ENCODE results near the gene C11orf68.
A peak's percentile ranks its signal among the peaks of the same experiment; 100 is the strongest.

Gene C11orf68

DNA sequence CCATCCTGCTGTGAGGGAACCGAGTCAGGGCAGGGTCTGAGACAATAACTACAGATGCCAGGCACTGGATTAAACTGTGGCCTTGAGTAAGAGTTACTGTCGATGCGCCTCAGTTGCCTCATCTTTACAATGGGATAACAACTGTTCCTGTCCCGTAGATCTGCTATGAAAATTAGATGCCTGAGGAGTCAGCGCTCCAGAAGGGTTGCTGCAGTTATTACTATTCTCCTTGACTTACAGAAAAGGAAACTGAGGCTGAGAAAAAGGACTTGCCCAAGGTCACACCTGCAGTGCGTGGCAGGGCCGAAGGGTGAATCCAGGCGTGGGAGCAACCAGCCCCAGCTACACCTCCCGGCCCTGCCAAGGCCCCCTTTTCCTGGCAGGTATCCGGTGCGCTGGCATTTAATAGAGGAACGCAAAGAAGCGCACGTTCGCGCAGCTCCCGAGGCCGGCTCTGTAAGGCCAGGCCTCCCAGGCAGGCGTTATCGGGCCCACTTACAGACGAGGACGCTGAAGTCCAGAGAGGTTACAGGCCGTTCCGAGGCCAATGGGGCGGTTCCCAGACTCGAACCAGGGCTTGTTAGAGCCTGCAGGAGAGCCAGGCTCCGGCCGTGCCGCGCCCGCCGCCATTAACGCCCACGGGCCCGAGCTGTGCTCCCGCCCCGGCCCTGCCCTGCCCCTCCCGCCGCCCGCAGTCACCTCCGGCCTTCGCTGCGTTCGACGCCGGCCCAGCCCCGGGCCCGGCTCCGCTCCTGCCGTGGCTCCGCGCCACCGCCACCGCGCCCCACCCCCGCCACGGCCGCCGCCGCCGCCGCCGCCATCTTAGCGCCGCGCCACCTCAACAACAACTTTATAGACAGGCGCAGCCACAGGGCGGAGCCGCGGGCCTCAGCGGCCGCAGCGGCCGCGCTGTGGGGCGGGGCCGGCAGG, at the start of gene C11orf68:
Gene C11orf68, minus strand, starts transcription at position 852 of the 930 bp plus-strand sequence. Its CDS starts 31 bp downstream, at position 821.
- DNase-seq = no peak
- H3K27ac Mint-ChIP-seq = peak within 1 kb of the TSS; percentile 92
- peaks cover 40% of the 10 kb centered on the region for H3K36me3 Mint-ChIP-seq
- H3K4me3 Mint-ChIP-seq = peak within 1 kb of the TSS; percentile 93
- no peaks in the 10 kb centered on the region for H3K9me3 Mint-ChIP-seq
- peaks cover 54% of the 10 kb centered on the region for H3K4me1 Mint-ChIP-seq
- CTCF ChIA-PET = interaction anchor here (0.9 to 1.4 kb wide), 5 partner anchors 10 to 34 kb away, joined by 3 to 5 read pairs (median 4); partner anchors contain the start of gene FIBP
- no peaks in the 10 kb centered on the region for H3K27me3 Mint-ChIP-seq

DNA sequence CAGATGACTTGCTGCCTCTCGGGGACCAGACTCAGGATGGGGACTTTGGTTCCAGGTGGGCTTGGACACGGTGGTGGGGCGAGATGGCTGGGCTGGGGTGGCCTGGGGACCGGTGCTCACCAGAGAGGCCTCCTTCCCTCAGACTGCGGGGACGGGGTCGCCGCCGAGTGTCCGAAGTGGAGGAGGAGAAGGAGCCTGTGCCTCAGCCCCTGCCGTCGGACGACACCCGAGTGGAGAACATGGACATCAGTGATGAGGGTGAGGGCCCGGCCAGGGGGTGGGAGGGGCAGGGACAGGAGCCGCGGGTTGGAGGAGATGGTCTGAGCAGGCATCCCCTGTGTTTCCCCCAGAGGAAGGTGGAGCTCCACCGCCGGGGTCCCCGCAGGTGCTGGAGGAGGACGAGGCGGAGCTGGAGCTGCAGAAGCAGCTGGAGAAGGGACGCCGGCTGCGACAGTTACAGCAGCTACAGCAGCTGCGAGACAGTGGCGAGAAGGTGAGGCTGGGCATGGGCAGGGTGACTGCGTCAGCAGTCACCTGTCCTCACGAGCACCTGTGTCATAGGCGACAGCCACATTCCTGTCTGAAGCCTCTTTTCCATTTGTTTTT, 48.6 kb upstream of the C11orf68 start:
- DNase-seq = no peak
- no peak overlapping the region for H3K4me3 Mint-ChIP-seq
- H3K27ac Mint-ChIP-seq = no peak overlapping the region
- H3K27me3 Mint-ChIP-seq = no peaks in the 10 kb centered on the region
- H3K9me3 Mint-ChIP-seq = no peaks in the 10 kb centered on the region
- CTCF ChIA-PET = no interaction called here
- peaks cover 64% of the 10 kb centered on the region for H3K36me3 Mint-ChIP-seq
- peaks cover 23% of the 10 kb centered on the region for H3K4me1 Mint-ChIP-seq

DNA sequence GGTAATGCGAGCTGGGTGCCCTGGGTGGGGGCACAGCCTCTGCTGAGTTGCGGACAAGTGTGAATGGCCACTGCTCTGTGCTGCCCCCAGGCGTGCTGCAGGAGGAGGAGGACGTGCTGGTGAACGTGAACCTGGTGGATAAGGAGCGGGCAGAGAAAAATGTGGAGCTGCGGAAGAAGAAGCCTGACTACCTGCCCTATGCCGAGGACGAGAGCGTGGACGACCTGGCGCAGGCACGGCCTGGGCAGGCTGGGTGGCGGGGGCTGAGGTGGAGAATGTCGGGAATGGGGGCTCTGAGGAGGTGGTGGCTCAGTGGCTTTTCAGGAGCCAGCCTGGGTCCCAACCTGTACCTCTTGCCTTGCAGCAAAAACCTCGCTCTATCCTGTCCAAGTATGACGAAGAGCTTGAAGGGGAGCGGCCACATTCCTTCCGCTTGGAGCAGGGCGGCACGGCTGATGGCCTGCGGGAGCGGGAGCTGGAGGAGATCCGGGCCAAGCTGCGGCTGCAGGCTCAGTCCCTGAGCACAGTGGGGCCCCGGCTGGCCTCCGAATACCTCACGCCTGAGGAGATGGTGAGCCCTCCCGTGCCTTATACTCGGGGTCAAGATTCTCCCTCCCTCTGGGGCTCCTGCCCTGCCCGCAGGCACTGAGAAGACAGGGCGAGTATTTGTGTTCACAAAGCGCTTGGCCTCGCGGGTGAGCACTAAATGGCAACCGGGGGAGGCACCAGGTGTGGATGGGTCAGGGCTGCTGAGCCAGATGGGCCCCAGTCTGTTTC, 47.3 kb upstream of the C11orf68 start:
- Mint-ChIP-seq H3K27ac (peak overlapping the region; percentile 6), H3K4me1 (peaks cover 31% of the 10 kb centered on the region), H3K4me3 (no peak overlapping the region), H3K9me3 (no peaks in the 10 kb centered on the region), H3K27me3 (no peaks in the 10 kb centered on the region), H3K36me3 (peaks cover 63% of the 10 kb centered on the region)
- DNase-seq = no peak
- CTCF ChIA-PET = interaction anchor here (2.1 kb wide), 1 partner anchor 77 kb away, joined by 7 read pairs; the partner anchor contains the start of gene FIBP

DNA sequence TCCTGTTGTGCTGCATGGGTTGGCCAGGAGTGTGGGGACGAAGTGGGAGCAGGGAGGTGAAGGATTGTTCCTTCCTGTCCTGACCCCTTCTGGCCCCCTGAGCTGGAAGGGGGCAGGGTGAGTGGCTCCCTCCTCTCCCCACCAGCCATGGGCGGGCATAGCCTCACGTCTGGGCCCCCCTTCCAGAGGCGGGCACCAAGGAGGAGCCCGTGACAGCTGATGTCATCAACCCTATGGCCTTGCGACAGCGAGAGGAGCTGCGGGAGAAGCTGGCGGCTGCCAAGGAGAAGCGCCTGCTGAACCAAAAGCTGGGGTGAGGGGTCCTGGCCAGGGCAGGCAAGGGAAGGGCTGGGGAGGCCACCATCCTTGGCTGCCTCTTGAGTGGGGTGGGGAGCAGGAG, 46.0 kb upstream of the C11orf68 start:
- H3K4me3 Mint-ChIP-seq = no peak overlapping the region
- H3K27me3 Mint-ChIP-seq = no peaks in the 10 kb centered on the region
- H3K4me1 Mint-ChIP-seq = peaks cover 37% of the 10 kb centered on the region
- CTCF ChIA-PET = interaction anchor here (2.1 kb wide), 1 partner anchor 76 kb away, joined by 7 read pairs; the partner anchor contains the start of gene FIBP
- no peak overlapping the region for H3K27ac Mint-ChIP-seq
- H3K9me3 Mint-ChIP-seq = no peaks in the 10 kb centered on the region
- peaks cover 57% of the 10 kb centered on the region for H3K36me3 Mint-ChIP-seq
- DNase-seq = no peak

DNA sequence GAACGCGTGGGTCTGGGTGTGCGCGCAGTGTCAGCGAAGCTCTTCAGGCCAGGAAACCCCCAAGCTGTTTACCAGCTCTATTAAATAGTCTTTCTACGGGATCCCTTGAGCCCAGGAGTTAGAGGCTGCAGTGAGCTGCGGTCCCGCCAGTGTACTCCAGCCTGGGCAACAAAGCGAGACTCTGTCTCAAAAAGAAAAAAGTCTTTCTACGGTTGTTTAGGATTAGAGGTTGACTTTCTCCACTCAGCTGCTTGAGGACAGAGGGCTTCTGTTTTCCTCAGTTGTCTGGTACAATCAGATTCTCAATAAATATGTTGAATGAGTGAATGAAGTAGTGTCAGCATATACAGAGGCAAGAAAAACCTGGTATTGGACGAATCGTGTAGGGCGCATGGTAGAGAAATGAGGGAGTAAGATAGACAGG, 43.3 kb upstream of the C11orf68 start:
- H3K27ac Mint-ChIP-seq = peak overlapping the region; percentile 98

DNA sequence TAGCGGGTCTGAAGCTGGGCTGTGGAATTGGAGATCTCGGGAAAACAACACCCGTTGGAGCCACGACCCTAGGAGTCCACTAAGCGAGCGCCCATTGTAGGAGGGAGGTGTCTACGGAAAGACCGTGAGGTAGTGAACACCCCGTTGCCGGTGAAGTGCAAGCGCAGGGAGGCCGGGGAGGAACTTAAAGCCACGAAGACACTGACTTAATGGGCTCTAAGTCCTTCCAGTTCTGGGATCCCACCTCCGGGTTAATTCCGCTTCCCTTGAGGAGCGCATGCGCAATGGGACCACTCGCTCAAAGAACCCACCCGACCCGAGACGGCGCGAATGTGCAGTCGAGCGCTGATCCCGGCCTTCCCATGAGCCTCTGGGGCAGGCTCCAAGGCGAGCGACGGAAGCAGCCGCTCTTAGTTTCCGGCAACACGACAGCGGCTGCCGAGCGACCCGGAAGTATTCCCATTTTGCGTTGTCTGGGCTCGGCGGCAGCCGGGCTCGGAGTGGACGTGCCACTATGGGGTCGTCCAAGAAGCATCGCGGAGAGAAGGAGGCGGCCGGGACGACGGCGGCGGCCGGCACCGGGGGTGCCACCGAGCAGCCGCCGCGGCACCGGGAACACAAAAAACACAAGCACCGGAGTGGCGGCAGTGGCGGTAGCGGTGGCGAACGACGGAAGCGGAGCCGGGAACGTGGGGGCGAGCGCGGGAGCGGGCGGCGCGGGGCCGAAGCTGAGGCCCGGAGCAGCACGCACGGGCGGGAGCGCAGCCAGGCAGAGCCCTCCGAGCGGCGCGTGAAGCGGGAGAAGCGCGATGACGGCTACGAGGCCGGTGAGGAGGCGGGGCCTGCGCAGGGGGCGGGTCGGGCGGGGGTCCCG, 42.6 kb upstream of the C11orf68 start, which contains the start of gene SART1:
Gene SART1, plus strand, starts transcription at position 468 of the 874 bp plus-strand sequence. Its CDS starts 47 bp downstream, at position 515.
- peak within 1 kb of the TSS; percentile 98 for H3K4me3 Mint-ChIP-seq
- H3K27me3 Mint-ChIP-seq = no peaks in the 10 kb centered on the region
- H3K9me3 Mint-ChIP-seq = no peaks in the 10 kb centered on the region
- peaks cover 59% of the 10 kb centered on the region for H3K4me1 Mint-ChIP-seq
- peak; percentile 98 for DNase-seq
- CTCF ChIA-PET = interaction anchor here (1.0 to 2.0 kb wide), 2 partner anchors 50 to 73 kb away, joined by 3 to 6 read pairs; partner anchors contain the start of gene FIBP
- H3K27ac Mint-ChIP-seq = peak within 1 kb of the TSS; percentile 98
- H3K36me3 Mint-ChIP-seq = peaks cover 35% of the 10 kb centered on the region

More for the DNA sequence above, 43.3 kb upstream of the C11orf68 start:
- Mint-ChIP-seq H3K27me3 (no peaks in the 10 kb centered on the region), H3K4me1 (peaks cover 52% of the 10 kb centered on the region), H3K9me3 (no peaks in the 10 kb centered on the region), H3K36me3 (peaks cover 41% of the 10 kb centered on the region), H3K4me3 (peak overlapping the region; percentile 98)
- no peak for DNase-seq
- CTCF ChIA-PET = interaction anchor here (0.7 kb wide), 1 partner anchor 76 kb away, joined by 4 read pairs; no protein-coding TSS in a partner anchor

DNA sequence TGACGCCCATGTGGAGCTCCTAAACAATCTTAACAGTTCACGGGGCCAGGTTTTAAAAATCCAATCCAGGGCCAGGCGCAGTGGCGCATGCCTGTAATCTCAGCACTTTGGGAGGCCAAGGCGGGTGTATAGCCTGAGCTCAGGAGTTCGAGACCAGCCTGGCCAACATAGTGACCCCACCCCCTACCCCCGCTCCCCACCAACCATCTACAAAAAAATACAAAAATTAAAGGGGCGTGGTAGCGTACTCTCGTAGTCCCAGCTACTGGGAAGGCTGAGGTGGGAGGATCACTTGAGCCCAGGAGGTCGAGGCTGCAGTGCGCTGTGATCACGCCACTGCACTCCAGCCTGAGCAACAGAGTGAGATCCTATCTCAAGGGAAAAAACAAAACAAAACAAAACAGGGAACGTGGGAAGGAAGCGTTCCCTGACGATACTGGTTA, 42.0 kb upstream of the C11orf68 start:
- no peaks in the 10 kb centered on the region for H3K27me3 Mint-ChIP-seq
- CTCF ChIA-PET = interaction anchor here (1.0 to 2.0 kb wide), 2 partner anchors 49 to 72 kb away, joined by 3 to 6 read pairs; partner anchors contain the start of gene FIBP
- H3K4me3 Mint-ChIP-seq = peak overlapping the region; percentile 98
- peak overlapping the region; percentile 98 for H3K27ac Mint-ChIP-seq
- peaks cover 64% of the 10 kb centered on the region for H3K4me1 Mint-ChIP-seq
- H3K9me3 Mint-ChIP-seq = no peaks in the 10 kb centered on the region
- H3K36me3 Mint-ChIP-seq = peaks cover 31% of the 10 kb centered on the region
- DNase-seq = no peak

DNA sequence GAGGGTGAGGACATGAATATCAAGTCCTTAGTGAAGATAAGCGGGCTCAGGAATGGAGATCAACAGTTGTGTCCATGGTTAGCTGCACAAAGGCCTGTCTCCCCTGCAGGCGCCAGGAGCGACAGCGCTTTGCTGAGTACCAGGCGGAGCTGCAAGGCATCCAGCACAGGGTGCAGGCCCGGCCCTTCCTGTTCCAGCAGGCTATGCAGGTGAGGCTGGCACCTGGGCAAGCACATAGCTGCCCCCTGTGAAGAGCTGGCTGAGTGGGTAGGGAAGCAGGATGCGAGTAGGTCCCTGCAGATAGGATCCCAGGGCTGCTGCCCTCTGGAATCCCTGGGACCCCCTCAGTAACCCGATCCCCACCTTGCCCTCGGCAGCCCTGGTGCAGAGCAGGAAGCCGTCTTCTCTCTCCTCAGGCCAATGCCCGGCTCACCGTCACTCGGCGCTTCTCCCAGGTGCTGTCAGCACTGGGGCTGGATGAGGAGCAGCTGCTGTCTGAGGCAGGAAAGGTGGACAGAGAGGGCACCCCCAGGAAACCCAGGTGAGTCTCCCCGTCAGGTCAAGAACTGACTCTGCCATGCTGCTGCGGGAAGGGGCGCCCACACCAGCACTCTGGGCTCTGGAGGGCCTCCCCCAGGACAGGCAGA, 40.0 kb upstream of the C11orf68 start:
- Mint-ChIP-seq H3K9me3 (no peaks in the 10 kb centered on the region), H3K36me3 (peaks cover 18% of the 10 kb centered on the region), H3K4me1 (peaks cover 64% of the 10 kb centered on the region), H3K27me3 (no peaks in the 10 kb centered on the region), H3K4me3 (no peak overlapping the region), H3K27ac (peak overlapping the region; percentile 99)
- no peak for DNase-seq
- CTCF ChIA-PET = interaction anchor here (1.1 to 1.2 kb wide), 2 partner anchors 68 to 73 kb away, joined by 3 to 4 read pairs; no protein-coding TSS in a partner anchor

DNA sequence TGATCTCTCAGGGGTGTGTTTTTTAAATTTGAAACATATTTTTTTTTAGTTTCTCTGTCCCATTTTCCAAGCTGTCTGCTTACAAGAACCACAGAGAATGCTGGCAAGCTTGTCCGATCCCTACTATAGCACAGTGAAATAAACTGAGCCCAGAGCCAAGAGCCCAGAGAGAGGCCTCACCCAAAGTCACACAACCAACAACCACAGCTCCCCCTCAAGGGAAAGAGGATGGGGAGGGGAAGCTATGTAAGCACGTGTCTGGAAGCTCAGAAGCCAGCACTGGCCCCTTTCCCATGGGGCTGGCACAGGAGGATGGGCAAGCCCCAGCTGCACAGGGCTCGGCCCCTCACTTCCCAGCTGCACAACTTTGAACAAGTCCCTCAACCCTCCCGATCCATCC, 39.4 kb upstream of the C11orf68 start:
- DNase-seq = no peak
- peak overlapping the region; percentile 99 for H3K27ac Mint-ChIP-seq
- H3K36me3 Mint-ChIP-seq = peaks cover 15% of the 10 kb centered on the region
- peaks cover 58% of the 10 kb centered on the region for H3K4me1 Mint-ChIP-seq
- peaks cover 2% of the 10 kb centered on the region for H3K27me3 Mint-ChIP-seq
- CTCF ChIA-PET = interaction anchor here (1.1 to 1.2 kb wide), 2 partner anchors 67 to 73 kb away, joined by 3 to 4 read pairs; no protein-coding TSS in a partner anchor
- no peak overlapping the region for H3K4me3 Mint-ChIP-seq
- no peaks in the 10 kb centered on the region for H3K9me3 Mint-ChIP-seq

DNA sequence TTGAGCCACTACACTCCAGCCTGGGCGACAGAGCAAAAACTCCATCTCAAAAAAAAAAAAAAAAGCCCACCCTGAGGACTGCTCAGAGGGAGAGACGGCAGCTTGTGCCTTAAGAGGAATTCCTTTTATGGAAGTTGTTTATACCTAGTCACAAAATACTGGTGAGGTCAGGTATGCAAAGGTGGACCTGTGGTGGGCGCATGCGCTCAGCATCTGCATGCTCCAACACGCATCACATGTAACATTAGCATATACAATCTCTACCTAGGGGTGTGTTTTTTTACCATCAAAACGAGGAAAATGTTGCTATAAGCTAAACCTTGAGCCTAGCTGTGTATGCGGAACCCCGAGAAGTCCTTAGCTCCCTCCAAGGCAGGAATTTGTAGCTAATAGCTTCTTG, 35.9 kb upstream of the C11orf68 start:
- Mint-ChIP-seq H3K36me3 (peaks cover 1% of the 10 kb centered on the region), H3K9me3 (no peaks in the 10 kb centered on the region), H3K27me3 (peaks cover 14% of the 10 kb centered on the region), H3K27ac (no peak overlapping the region), H3K4me3 (no peak overlapping the region), H3K4me1 (peaks cover 33% of the 10 kb centered on the region)
- no peak for DNase-seq
- CTCF ChIA-PET = no interaction called here

DNA sequence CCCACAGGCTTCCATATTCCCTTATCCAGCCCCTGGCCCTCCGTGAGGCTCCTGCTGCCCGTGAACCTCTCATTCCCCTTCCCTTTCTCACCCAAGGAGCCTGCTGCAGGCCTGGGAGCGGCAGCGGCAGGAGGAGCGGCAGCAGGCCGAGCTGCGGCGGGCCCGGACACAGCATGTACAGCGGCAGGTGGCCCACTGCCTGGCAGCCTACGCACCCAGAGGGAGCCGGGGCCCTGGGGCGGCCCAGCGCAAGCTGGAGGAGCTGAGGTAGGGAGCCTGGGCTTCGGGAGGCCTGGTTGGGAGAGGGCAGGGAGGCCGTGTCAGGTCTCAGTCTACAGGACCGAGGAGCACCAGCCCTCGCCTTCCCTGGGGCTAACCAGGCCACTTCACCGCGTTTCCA, 34.6 kb upstream of the C11orf68 start:
- Mint-ChIP-seq H3K4me1 (peaks cover 31% of the 10 kb centered on the region), H3K9me3 (no peaks in the 10 kb centered on the region), H3K27ac (no peak overlapping the region), H3K4me3 (no peak overlapping the region), H3K36me3 (peaks cover 1% of the 10 kb centered on the region), H3K27me3 (peaks cover 20% of the 10 kb centered on the region)
- no peak for DNase-seq
- CTCF ChIA-PET = interaction anchor here (1.6 kb wide), 1 partner anchor 69 kb away, joined by 5 read pairs; no protein-coding TSS in a partner anchor

DNA sequence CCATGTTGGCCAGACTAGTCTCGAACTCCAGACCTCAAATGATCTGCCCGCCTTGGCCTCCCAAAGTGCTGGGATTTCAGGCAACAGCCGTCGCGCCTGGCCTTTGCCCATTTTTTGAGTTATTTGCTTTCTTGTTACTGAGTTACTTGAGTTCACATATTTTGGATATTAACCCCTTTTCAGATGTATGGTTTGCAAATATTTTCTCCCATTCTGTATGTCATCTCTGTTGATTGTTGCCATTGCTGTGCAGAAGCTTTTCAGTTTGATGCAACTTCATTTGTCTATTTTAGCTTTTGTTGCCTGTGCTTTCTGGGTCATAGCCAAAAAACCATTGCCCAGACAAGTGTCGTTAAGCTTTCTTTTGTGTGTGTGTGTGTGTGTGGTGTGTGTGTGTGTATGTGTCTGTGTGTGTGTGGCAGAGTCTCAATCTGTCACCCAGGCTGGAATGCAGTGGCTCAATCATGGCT, 33.2 kb upstream of the C11orf68 start:
- Mint-ChIP-seq H3K27me3 (peaks cover 29% of the 10 kb centered on the region), H3K4me1 (peaks cover 18% of the 10 kb centered on the region), H3K4me3 (no peak overlapping the region), H3K27ac (no peak overlapping the region), H3K36me3 (no peaks in the 10 kb centered on the region), H3K9me3 (no peaks in the 10 kb centered on the region)
- CTCF ChIA-PET = no interaction called here
- no peak for DNase-seq
